Suppressor macrophage (primary cell): ENCODE data around the gene MAIP1.

Source experiments
- DNase-seq, 4 experiments: peaks; one replicate each; pipeline ENCODE4 v3.0.0-alpha.2; 2020 to 2022

MAIP1 gene

DNA sequence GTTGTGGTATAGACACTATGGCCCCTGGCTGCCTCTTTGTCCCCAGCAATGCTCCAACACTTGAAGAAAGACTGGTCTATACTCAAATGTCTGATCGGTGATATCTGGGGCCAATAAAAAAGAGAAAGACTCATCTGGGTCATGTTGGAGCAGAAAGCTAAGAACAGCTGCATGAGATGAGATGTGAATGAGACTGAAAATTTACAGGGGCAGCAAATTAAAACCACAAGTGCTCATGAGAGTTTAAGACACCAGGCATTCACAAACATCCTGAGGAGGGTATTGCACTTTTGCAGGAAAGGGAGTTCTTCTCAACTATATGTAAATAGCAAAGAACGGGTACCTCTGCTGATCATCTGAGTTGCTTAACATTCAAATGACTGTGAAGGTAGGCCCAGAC lies 36.3 kb downstream of the MAIP1 start:
- DNase-seq = no peak

- no peak for DNase-seq
Measured at GRCh38 chr2:199992296-199992695, 36.9 kb downstream of the MAIP1 start.

- no peak for DNase-seq
Measured at GRCh38 chr2:199994371-199994770, 39.0 kb downstream of the MAIP1 start.

- DNase-seq = no peak
Measured at GRCh38 chr2:199994896-199995295, 39.5 kb downstream of the MAIP1 start.

- DNase-seq = no peak
Measured at GRCh38 chr2:199997296-199997695, 41.9 kb downstream of the MAIP1 start.

DNA sequence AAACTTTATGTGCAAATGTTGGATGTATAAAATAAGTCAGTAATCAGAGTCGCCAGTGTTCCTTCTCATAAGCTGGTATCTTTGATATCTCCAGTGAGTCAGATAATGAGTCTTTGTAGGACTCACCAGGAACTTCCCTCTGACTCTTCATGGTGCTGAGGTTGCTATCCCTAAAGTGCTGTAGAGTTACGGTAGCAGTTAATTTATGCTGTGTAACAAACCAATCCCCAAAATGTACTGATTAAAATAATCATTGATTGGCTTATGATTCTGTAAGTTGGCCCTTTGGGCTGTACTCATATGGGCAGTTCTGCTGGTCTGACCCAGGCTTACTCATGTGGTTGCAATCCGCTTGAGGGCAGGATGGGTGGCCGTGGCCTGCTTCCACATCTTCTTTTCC lies 43.8 kb downstream of the MAIP1 start:
- no peak for DNase-seq

GRCh38 chr2:200000444-200001163 lies 45.2 kb downstream of the MAIP1 start:
- DNase-seq = no peak

DNA sequence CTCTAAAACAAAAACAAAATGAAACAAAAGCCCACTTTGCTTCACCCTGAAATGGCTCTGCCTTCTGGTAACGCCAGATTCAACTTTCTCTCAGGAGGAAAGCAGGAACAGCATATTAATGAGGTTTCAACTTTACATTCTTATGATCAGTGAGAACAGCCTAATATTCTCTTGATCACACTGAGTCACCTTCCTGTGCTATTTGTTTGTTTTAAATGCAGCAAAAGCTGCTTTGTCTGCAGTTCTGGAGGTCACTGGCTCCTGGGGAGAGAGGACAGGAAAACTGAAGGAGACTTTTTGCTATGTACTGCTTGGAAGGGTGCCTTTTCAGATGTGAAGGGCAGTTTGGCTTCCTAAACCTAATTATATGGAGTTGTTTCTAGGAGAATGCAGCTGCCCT lies 48.1 kb downstream of the MAIP1 start:
- DNase-seq = no peak

- DNase-seq = no peak
Measured at GRCh38 chr2:200005675-200006074, 50.3 kb downstream of the MAIP1 start.

DNA sequence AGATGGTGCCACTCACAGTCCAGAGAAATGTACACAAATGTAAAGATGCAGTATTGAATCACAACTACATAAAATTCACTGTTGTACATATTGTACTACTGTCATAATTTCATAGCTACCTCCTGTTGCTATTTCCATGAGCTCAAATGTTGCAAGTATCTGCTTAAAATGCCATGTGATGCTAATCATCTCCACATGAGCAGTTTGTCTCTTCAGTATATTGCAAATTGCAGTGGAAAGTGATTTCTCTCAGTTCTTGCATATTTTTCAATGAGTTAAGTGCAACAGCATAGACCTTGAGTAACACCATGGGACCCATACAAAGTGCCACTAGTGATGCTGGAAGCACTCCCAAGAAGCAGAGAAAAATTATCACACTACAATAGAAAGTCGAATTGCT lies 51.9 kb downstream of the MAIP1 start:
- DNase-seq = no peak

DNA sequence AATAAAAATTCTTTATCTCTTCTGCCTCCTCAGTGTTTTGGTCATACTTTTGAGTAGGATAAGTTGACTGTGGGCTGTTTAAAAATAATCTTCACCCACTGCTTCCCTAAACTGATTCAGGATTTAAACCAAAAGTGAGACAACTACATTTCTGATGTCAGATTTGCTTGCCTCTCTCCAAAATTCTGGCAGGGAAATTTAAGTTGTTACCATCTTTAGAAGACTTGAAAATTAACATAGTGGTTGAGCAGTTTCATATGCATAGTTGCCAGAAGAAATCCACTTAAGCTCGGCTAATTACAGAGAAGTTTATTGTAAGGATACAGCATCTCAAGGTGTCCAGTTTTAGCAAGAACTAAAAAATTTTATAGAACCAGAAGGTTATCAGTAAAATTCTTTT lies 57.0 kb downstream of the MAIP1 start:
- no peak for DNase-seq
